IPS-11a (cell line): ENCODE results near the gene CDC14B.
"Not testable (repeated sequence)": the region's sequence is repeated elsewhere in the genome, so short reads cannot be mapped to it uniquely, and the experiment has no call there.

Source experiments
- H3K4me3 ChIP-seq: one replicate; pipeline ENCODE4 v1.5.1; 2013; ENCODE audit warnings: low read depth, low read length, control low read depth

CDC14B gene

GRCh38 chr9:96587338-96588315 is 32.0 kb downstream of the CDC14B start:
- H3K4me3 ChIP-seq = no peak overlapping the region

- H3K4me3 ChIP-seq = no peak overlapping the region
Observed at GRCh38 chr9:96585426-96585825, 34.2 kb downstream of the CDC14B start.

- not testable (repeated sequence) for H3K4me3 ChIP-seq
Observed at GRCh38 chr9:96582199-96582598, 37.4 kb downstream of the CDC14B start.

GRCh38 chr9:96581786-96582185 is 37.9 kb downstream of the CDC14B start:
- H3K4me3 ChIP-seq = no peak overlapping the region

GRCh38 chr9:96581301-96581700 is 38.3 kb downstream of the CDC14B start:
- H3K4me3 ChIP-seq = no peak overlapping the region

- no peak overlapping the region for H3K4me3 ChIP-seq
Observed at GRCh38 chr9:96574931-96575351, 44.7 kb downstream of the CDC14B start.

- H3K4me3 ChIP-seq = no peak overlapping the region
Observed at GRCh38 chr9:96574455-96574854, 45.2 kb downstream of the CDC14B start.

- peak overlapping the region; percentile 55 for H3K4me3 ChIP-seq
Observed at GRCh38 chr9:96567203-96567700, 52.4 kb downstream of the CDC14B start.

GRCh38 chr9:96566498-96567202 is 53.0 kb downstream of the CDC14B start:
- peak overlapping the region; percentile 55 for H3K4me3 ChIP-seq

- H3K4me3 ChIP-seq = peak overlapping the region; percentile 55
Observed at GRCh38 chr9:96565671-96566497, 53.8 kb downstream of the CDC14B start.

- no peak overlapping the region for H3K4me3 ChIP-seq
Observed at GRCh38 chr9:96564217-96564616, 55.4 kb downstream of the CDC14B start.

- no peak overlapping the region for H3K4me3 ChIP-seq
Observed at GRCh38 chr9:96559339-96559943, 60.2 kb downstream of the CDC14B start.

- H3K4me3 ChIP-seq = no peak overlapping the region
Observed at GRCh38 chr9:96557921-96558320, 61.7 kb downstream of the CDC14B start.

- no peak overlapping the region for H3K4me3 ChIP-seq
Observed at GRCh38 chr9:96556701-96557461, 62.8 kb downstream of the CDC14B start.

- no peak overlapping the region for H3K4me3 ChIP-seq
Observed at GRCh38 chr9:96555567-96556386, 63.9 kb downstream of the CDC14B start.

GRCh38 chr9:96554801-96555566 is 64.7 kb downstream of the CDC14B start:
- H3K4me3 ChIP-seq = no peak overlapping the region

GRCh38 chr9:96554326-96554725 is 65.3 kb downstream of the CDC14B start:
- no peak overlapping the region for H3K4me3 ChIP-seq

GRCh38 chr9:96553070-96553469 is 66.6 kb downstream of the CDC14B start:
- H3K4me3 ChIP-seq = no peak overlapping the region
